22Rv1 (cell line): ENCODE measurements around the gene YIF1B.

Experiments
- ZFX ChIP-seq: fragments of 450-650 bp; IDR thresholded peaks from 2 replicates; pipeline ENCODE4 v1.6.1; 2017; ENCODE audit warnings: antibody characterized with exemption, borderline replicate concordance
- TF ChIP-seq, protein P1 (sequence below): fragments of 450-650 bp; IDR thresholded peaks from 2 replicates; pipeline ENCODE4 v1.5.1; 2017; ENCODE audit warnings: mild to moderate bottlenecking

DNA sequence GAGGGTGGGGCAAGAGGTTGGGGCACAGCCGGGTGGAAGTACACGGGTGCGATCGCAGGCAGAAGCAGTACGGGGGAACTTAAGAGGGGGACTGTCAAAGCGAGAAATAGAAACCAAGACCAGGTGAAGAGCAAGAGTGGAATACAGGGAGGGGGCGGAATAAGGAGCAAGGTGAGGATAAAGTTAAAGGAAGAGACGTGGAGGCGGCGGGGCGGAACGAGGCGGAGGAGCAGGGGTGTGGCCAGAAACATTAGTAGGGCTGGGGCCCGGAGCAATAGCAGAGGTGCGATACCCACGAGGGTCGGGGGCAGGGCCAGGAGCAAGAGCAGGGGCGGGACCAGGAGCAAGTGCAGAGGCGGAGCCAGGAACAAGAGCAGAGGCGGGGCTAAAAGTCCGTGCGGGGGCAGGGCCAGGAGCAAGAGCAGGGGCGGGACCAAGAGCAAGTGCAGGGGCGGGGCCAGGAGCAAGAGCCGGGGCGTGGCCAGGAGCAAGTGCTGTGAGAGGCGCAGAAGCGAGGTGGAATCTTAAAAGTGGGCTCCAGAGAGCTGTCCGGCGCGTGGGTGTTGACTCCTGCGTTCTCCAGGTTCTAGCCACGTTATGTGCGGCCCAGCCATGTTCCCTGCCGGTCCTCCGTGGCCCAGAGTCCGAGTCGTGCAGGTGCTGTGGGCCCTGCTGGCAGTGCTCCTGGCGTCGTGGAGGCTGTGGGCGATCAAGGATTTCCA, 21.1 kb upstream of the YIF1B start:
- TF ChIP-seq, protein P1, sequence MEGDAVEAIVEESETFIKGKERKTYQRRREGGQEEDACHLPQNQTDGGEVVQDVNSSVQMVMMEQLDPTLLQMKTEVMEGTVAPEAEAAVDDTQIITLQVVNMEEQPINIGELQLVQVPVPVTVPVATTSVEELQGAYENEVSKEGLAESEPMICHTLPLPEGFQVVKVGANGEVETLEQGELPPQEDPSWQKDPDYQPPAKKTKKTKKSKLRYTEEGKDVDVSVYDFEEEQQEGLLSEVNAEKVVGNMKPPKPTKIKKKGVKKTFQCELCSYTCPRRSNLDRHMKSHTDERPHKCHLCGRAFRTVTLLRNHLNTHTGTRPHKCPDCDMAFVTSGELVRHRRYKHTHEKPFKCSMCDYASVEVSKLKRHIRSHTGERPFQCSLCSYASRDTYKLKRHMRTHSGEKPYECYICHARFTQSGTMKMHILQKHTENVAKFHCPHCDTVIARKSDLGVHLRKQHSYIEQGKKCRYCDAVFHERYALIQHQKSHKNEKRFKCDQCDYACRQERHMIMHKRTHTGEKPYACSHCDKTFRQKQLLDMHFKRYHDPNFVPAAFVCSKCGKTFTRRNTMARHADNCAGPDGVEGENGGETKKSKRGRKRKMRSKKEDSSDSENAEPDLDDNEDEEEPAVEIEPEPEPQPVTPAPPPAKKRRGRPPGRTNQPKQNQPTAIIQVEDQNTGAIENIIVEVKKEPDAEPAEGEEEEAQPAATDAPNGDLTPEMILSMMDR = no peak
- TF ChIP-seq ZFX = no peak
